GM18909 (cell line): ENCODE measurements around the gene IFNGR1.
"Not testable (repeated sequence)": the region's sequence is repeated elsewhere in the genome, so short reads cannot be mapped to it uniquely, and the experiment has no call there.

Experiments used
- ATAC-seq: cut with Tn5 transposase; IDR thresholded peaks from one replicate; pipeline ENCODE4 v1.9.1; 2021; ENCODE audit warnings: mild to moderate bottlenecking; ENCODE audit not compliant: unreplicated experiment, poor library complexity

IFNGR1 gene

GRCh38 chr6:137214931-137215330 is 4.3 kb downstream of the IFNGR1 start:
- ATAC-seq = no peak

DNA sequence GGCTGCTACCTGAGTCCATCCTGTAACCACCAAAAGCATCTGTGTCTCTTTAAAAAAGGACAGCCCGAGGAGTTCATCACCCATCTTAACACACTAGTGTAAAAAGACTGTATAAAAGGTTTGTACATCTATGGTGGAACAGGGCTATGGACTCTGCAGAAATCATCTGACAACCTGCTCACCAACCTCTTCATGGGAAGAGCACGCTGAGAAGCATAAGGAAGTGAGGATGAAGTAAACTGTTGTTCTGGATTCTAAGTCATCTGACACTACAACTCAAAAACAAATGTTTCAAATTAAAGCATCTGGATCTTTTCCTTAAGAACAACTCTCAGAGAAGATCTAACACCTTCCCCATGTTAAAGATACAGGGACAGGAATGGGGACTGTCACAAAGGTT is 5.4 kb downstream of the IFNGR1 start:
- no peak for ATAC-seq

GRCh38 chr6:137213331-137213740 is 5.8 kb downstream of the IFNGR1 start:
- ATAC-seq = no peak

GRCh38 chr6:137211910-137212309 is 7.3 kb downstream of the IFNGR1 start:
- no peak for ATAC-seq

GRCh38 chr6:137210903-137211302 is 8.3 kb downstream of the IFNGR1 start:
- no peak for ATAC-seq

DNA sequence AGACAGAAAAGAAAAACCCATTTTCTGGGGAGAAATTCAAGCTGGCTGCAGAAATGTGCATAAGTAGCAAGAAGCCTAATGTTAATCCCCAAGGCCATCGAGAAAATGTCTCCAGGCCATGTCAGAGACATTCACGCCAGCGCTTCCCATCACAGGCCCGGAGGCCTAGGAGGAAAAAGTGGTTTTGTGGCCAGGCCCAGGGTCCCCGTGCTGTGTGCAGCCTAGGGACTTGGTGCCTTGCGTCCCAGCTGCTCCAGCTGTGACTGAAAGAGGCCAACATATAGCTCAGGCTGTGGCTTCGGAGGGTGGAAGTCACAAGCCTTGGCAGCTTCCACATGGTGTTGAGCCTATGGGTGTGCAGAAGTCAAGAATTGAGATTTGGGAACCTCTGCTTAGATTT is 10.9 kb downstream of the IFNGR1 start:
- no peak for ATAC-seq

- ATAC-seq = not testable (repeated sequence)
Observed at GRCh38 chr6:137207457-137207856, 11.7 kb downstream of the IFNGR1 start.

GRCh38 chr6:137206577-137206976 is 12.6 kb downstream of the IFNGR1 start:
- ATAC-seq = no peak

GRCh38 chr6:137203256-137203655 is 15.9 kb downstream of the IFNGR1 start:
- no peak for ATAC-seq

- no peak for ATAC-seq
Observed at GRCh38 chr6:137202078-137202477, 17.1 kb downstream of the IFNGR1 start.

DNA sequence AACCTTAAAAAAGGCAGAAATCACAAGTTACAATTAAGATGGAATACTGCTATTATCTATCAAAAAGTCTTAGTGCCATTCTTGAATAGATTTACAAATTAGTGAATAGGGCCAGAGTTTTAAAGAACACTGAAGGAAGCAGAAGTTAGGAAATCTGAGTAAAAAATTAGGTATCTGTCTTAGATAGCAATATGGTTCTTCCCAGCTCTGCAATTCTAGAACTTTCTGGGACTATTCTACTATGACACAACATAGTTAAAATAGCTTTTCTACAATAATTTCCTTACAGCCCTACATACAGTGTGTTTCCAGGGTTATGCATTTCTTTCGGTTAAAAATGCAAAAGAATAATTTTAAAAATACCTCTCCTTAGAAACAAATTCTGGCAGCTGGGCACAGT is 18.2 kb downstream of the IFNGR1 start:
- ATAC-seq = no peak

DNA sequence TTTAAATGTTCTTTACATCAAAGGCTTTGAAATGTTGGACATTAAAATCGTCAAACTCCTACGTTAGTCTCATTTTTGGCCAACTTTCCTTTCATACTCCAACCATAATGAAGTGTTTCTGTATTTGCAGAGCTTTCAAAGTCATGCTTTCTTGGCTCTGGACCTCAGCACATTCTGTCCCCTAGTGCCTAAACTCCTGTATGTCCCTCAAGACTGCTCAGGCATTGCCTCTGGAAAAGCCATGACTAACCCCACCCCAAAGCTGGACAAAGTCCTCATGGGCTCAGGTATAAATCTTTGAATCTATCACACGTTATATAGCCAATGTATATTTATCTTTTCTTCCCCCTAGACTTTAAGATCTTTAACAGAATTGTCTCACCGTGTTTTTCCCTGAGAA is 18.9 kb downstream of the IFNGR1 start:
- no peak for ATAC-seq

GRCh38 chr6:137197684-137198645 is 21.2 kb downstream of the IFNGR1 start:
- no peak for ATAC-seq

DNA sequence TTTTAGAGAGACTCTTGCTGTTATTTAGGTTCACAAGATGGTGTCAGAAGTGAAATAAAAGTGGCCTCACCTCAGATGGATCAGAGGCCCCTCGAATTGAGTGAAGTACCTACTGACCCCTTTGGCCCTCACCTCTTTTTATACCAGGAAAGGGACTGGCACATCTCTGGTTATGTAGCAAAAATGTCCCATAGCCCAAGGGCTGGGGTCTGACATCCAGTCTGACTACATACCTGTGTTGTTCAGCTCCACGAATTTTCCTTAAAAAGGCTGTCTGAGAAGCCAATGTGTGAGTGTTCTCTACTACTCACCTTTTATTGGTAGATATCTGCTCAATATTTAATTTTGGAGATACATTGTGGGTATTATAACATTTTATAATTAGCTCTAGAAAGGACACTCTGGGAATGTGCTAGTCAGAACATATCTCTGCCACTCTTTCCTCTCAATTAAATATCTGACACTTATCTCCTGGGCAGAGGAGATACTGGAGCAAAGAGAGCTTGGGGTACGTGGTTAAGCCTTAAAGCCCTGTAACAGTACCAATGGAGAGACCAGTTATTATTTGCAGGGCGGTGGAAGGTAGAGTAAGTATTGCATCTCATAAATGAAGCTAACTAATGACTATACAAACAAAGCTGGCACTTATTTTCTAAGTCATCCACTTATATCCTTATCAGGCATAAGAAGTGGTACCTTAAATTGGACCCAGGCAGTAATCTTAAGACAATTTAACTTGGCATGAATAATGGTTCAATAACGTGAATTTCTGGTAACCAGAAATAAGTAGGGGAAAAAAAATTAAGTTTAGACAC is 25.7 kb downstream of the IFNGR1 start:
- no peak for ATAC-seq

DNA sequence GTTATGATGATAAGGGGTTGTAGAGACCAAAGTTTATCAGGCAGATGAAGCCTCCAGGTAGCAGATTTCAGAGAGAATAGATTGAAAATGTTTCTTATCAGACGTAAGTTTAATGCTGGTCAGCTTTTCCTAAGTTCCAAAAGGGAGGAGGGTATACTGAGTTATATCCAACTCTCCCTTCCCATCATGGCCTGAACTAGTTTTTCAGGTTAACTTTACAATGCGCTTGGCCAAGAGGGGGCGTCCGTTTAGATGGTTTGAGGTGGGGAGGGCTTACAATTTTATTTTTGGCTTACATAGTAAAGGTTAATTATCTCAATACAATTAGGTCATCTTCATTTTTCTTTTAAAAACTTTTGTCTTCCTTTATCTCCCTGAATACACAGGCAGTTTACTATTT is 26.4 kb downstream of the IFNGR1 start:
- ATAC-seq = no peak

- ATAC-seq = no peak
Observed at GRCh38 chr6:137191670-137192069, 27.5 kb downstream of the IFNGR1 start.

- no peak for ATAC-seq
Observed at GRCh38 chr6:137191236-137191635, 27.9 kb downstream of the IFNGR1 start.

GRCh38 chr6:137190583-137191094 is 28.5 kb downstream of the IFNGR1 start:
- ATAC-seq = no peak

DNA sequence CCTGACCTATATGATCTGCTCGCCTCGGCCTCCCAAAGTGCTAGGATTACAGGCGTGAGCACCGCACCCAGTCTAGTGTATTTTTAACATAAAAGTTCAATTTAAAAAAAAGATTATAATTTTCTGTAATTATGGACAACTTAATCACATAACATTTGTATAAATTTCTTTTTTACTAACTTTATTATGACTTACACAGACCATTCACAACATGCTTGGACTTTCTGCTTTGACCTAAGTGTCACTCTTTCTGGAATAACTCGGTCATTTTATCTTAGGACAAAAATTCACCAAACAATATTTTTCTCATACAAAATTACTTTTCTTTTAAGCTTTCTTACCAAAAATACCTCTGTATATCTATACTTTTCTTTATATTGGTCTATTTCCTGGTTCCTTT is 30.3 kb downstream of the IFNGR1 start:
- no peak for ATAC-seq

GRCh38 chr6:137185290-137185689 is 33.9 kb downstream of the IFNGR1 start:
- no peak for ATAC-seq

DNA sequence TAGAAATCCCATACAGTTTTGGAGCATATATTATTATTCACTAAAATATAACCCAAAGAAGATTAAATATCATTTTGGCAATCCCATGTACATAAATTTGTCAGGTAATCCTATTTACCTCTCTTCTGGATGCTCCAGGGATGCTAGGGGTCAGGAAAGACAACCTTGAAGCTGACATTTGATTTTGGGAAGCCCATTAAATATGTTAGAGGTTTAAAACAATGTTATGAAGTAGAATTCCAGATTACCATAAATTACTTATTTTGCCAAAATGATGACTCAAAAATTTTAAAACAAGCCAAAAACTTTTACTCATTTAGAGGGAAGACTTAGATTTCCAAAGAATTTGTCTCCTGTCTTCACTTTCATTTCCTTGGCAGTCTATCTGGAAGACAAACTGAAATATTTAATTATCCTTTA is 36.5 kb downstream of the IFNGR1 start:
- ATAC-seq = no peak
